ENCODE results near the gene CC2D2B.
"Not testable (repeated sequence)": the region's sequence is repeated elsewhere in the genome, so short reads cannot be mapped to it uniquely, and the experiment has no call there.

The CC2D2B gene

GRCh38 chr10:96044736-96045135 lies 137.0 kb downstream of the CC2D2B start:
- no peak for DNase-seq (ENCODE audit: low read depth, low spot score)
- Histone ChIP-seq H3K4me3 (ENCODE audit: insufficient read length, low read depth) (peak overlapping the region; percentile 65), H3K4me1 (ENCODE audit: insufficient read depth, insufficient read length) (no peaks in the 10 kb centered on the region), H3K9me3 (ENCODE audit: insufficient read depth, low read length) (no peaks in the 10 kb centered on the region; the same call in 1 of the 2 replicates), H3K9ac (ENCODE audit: insufficient read length, low read depth) (peak overlapping the region; percentile 97), H3K27me3 (ENCODE audit: insufficient read depth, insufficient read length) (peaks cover 6% of the 10 kb centered on the region), H3K36me3 (ENCODE audit: insufficient read depth, insufficient read length, low read length) (peaks cover 27% of the 10 kb centered on the region)
- no peak for TF ChIP-seq YY1 (IDR thresholded peaks at IDR 0.05; ENCODE audit: insufficient read depth, insufficient read length)

DNA sequence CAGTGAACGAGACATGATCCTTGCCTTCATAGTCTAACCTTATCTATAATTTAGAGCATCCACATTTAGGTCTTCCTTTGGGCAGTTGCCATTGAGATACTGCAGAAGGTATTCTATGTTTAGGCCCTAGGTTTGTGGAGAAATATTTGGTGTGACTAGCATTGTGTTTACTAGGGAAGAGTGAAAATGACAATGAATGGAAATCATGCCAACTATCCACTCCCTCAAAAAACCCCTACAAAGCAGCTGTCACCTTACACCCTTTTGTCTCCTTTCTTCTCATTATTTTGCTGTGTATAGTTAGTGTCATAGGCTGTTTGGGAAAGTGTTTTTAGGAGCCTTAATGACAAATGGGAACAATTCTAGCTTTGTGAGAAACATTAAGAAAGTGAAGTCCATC lies 138.8 kb downstream of the CC2D2B start:
- Histone ChIP-seq H3K9ac (ENCODE audit: insufficient read length, low read depth) (no peak overlapping the region), H3K4me1 (ENCODE audit: insufficient read depth, insufficient read length) (no peaks in the 10 kb centered on the region), H3K4me3 (ENCODE audit: insufficient read length, low read depth) (no peak overlapping the region), H3K9me3 (ENCODE audit: insufficient read depth, low read length) (no peaks in the 10 kb centered on the region; the same call in 1 of the 2 replicates), H3K36me3 (ENCODE audit: insufficient read depth, insufficient read length, low read length) (peaks cover 40% of the 10 kb centered on the region), H3K27me3 (ENCODE audit: insufficient read depth, insufficient read length) (peaks cover 6% of the 10 kb centered on the region)
- no peak for DNase-seq (ENCODE audit: low read depth, low spot score)
- no peak for TF ChIP-seq YY1 (IDR thresholded peaks at IDR 0.05; ENCODE audit: insufficient read depth, insufficient read length)

DNA sequence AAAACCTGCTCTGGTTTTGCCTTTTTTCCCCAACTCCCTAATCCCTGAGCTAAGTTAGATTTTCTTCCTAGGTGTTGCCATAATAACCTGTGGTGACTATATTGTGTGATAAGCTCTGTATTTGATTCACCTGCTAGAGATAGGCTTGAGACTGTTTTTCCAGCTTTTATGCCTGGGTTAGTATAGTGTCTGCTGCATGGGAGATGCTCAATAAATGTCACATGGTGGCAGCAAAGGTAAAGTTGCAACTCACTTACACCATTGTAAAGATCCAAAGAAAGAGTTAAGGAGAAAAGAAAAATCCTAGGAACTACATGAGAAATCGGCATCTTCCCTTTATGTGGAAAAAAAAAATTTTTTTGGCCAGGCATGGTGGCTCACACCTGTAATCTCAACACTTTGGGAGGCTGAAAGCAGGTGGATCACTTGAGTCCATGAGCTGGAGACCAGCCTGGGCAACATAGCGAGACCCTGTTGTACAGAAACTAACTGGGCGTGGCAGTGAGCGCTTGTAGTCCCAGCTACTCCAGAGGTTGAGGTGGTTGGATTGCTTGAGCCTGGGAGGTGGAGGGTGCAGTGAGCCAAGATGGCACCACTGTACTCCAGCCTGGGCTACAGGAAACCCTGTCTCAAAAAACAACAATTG lies 139.4 kb downstream of the CC2D2B start:
- peaks cover 6% of the 10 kb centered on the region for H3K27me3 ChIP-seq (ENCODE audit: insufficient read depth, insufficient read length)

GRCh38 chr10:96047925-96048324 lies 140.2 kb downstream of the CC2D2B start:
- not testable (repeated sequence) for H3K27me3 ChIP-seq (ENCODE audit: insufficient read depth, insufficient read length); DNase-seq (ENCODE audit: low read depth, low spot score); H3K4me1 ChIP-seq (ENCODE audit: insufficient read depth, insufficient read length)

More for the DNA sequence above, 139.4 kb downstream of the CC2D2B start:
- Histone ChIP-seq H3K9ac (ENCODE audit: insufficient read length, low read depth) (no peak overlapping the region), H3K9me3 (ENCODE audit: insufficient read depth, low read length) (no peaks in the 10 kb centered on the region; the same call in 1 of the 2 replicates), H3K4me3 (ENCODE audit: insufficient read length, low read depth) (no peak overlapping the region), H3K36me3 (ENCODE audit: insufficient read depth, insufficient read length, low read length) (peaks cover 46% of the 10 kb centered on the region), H3K4me1 (ENCODE audit: insufficient read depth, insufficient read length) (no peaks in the 10 kb centered on the region)
- DNase-seq (ENCODE audit: low read depth, low spot score): no peak
- TF ChIP-seq YY1 (IDR thresholded peaks at IDR 0.05; ENCODE audit: insufficient read depth, insufficient read length) (no peak), ZNF274 (IDR thresholded peaks at IDR 0.05; ENCODE audit: low read depth, low read length) (no peak), SUZ12 (IDR thresholded peaks at IDR 0.05; ENCODE audit: extremely low read depth, insufficient read depth, insufficient read length) (no peak)

GRCh38 chr10:96049340-96049739 lies 141.6 kb downstream of the CC2D2B start:
- Histone ChIP-seq H3K9me3 (ENCODE audit: insufficient read depth, low read length) (no peaks in the 10 kb centered on the region), H3K36me3 (ENCODE audit: insufficient read depth, insufficient read length, low read length) (peaks cover 51% of the 10 kb centered on the region), H3K4me3 (ENCODE audit: insufficient read length, low read depth) (no peak overlapping the region), H3K4me1 (ENCODE audit: insufficient read depth, insufficient read length) (no peaks in the 10 kb centered on the region), H3K9ac (ENCODE audit: insufficient read length, low read depth) (no peak overlapping the region), H3K27me3 (ENCODE audit: insufficient read depth, insufficient read length) (no peaks in the 10 kb centered on the region)
- no peak for TF ChIP-seq YY1 (IDR thresholded peaks at IDR 0.05; ENCODE audit: insufficient read depth, insufficient read length)
- TF ChIP-seq ZNF274 (IDR thresholded peaks at IDR 0.05; ENCODE audit: low read depth, low read length): no peak
- TF ChIP-seq SUZ12 (IDR thresholded peaks at IDR 0.05; ENCODE audit: extremely low read depth, insufficient read depth, insufficient read length): no peak
- DNase-seq (ENCODE audit: low read depth, low spot score): no peak

More at GRCh38 chr10:96047925-96048324, 140.2 kb downstream of the CC2D2B start:
- not testable (repeated sequence) for H3K9ac ChIP-seq (ENCODE audit: insufficient read length, low read depth); H3K4me3 ChIP-seq (ENCODE audit: insufficient read length, low read depth); H3K9me3 ChIP-seq (ENCODE audit: insufficient read depth, low read length)
- peaks cover 51% of the 10 kb centered on the region for H3K36me3 ChIP-seq (ENCODE audit: insufficient read depth, insufficient read length, low read length)

DNA sequence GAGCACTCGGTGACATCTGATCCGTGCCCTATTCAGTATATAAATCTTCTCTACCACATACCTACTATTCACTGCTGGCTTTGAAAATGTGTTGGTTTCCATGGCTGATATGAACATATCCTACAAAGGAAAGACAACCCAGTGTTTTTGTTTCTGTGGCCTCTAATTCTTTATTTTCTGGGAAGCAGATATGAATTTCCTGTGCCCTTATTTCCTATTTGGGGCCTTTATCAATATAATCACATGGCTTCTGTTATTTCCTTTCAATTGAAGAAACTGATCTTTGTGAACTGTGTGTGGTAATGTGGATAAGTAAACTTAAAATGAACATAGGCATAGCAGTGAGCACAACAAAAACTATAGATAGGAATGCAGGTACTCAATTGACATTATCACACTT lies 146.2 kb downstream of the CC2D2B start:
- no peak for TF ChIP-seq SUZ12 (IDR thresholded peaks at IDR 0.05; ENCODE audit: extremely low read depth, insufficient read depth, insufficient read length)
- no peak for TF ChIP-seq YY1 (IDR thresholded peaks at IDR 0.05; ENCODE audit: insufficient read depth, insufficient read length)
- TF ChIP-seq ZNF274 (IDR thresholded peaks at IDR 0.05; ENCODE audit: low read depth, low read length): no peak
- Histone ChIP-seq H3K9ac (ENCODE audit: insufficient read length, low read depth) (no peak overlapping the region), H3K4me3 (ENCODE audit: insufficient read length, low read depth) (no peak overlapping the region), H3K27me3 (ENCODE audit: insufficient read depth, insufficient read length) (no peaks in the 10 kb centered on the region), H3K36me3 (ENCODE audit: insufficient read depth, insufficient read length, low read length) (peaks cover 52% of the 10 kb centered on the region), H3K4me1 (ENCODE audit: insufficient read depth, insufficient read length) (no peaks in the 10 kb centered on the region), H3K9me3 (ENCODE audit: insufficient read depth, low read length) (no peaks in the 10 kb centered on the region)
- DNase-seq (ENCODE audit: low read depth, low spot score): no peak

DNA sequence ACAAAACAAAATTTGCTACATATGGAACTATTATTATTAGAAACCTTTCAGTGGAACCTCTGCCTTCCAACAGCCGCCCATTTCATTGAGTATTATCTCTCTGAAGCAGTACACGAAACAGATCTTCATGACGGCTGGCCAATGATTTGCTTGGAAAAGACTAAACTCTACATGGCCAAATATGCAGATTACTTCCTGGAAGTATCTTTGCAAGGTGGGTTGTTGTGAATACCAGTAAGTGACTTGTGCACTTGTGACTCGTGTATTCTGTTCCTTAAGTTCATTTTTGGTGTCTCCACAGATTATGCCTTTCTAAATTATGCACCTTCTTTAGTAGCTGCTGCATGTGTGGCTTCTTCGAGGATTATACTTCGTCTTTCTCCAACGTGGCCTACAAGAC lies 149.0 kb downstream of the CC2D2B start:
- no peak overlapping the region for H3K4me3 ChIP-seq (ENCODE audit: insufficient read length, low read depth)
- no peak overlapping the region for H3K9ac ChIP-seq (ENCODE audit: insufficient read length, low read depth)
- no peaks in the 10 kb centered on the region for H3K4me1 ChIP-seq (ENCODE audit: insufficient read depth, insufficient read length)
- H3K27me3 ChIP-seq (ENCODE audit: insufficient read depth, insufficient read length): no peaks in the 10 kb centered on the region
- no peaks in the 10 kb centered on the region for H3K9me3 ChIP-seq (ENCODE audit: insufficient read depth, low read length)
- DNase-seq (ENCODE audit: low read depth, low spot score): no peak
- TF ChIP-seq SUZ12 (IDR thresholded peaks at IDR 0.05; ENCODE audit: extremely low read depth, insufficient read depth, insufficient read length) (no peak), YY1 (IDR thresholded peaks at IDR 0.05; ENCODE audit: insufficient read depth, insufficient read length) (no peak), ZNF274 (IDR thresholded peaks at IDR 0.05; ENCODE audit: low read depth, low read length) (no peak)
- peaks cover 43% of the 10 kb centered on the region for H3K36me3 ChIP-seq (ENCODE audit: insufficient read depth, insufficient read length, low read length)

DNA sequence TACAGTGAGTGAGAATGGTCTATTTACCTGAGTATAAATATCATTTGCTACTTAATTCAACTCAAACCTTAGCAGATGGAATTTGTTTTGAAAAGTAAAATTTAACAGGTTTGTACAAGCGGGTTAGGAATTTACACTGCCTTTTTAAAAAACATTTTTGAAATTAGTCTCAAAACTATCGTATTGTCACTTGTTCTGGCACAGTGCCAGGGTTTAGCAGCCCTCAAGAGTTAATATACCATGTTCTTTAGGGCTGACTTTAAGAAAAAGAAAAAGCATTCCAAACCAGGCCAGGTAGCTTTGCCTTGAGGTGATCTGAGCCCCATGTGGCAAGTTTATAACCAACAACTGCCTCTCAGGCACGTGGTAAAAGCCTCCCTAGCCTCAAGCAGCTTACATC lies 153.5 kb downstream of the CC2D2B start:
- H3K4me1 ChIP-seq (ENCODE audit: insufficient read depth, insufficient read length): no peaks in the 10 kb centered on the region
- H3K9ac ChIP-seq (ENCODE audit: insufficient read length, low read depth): no peak overlapping the region
- no peaks in the 10 kb centered on the region for H3K9me3 ChIP-seq (ENCODE audit: insufficient read depth, low read length)
- H3K36me3 ChIP-seq (ENCODE audit: insufficient read depth, insufficient read length, low read length): peaks cover 38% of the 10 kb centered on the region
- H3K4me3 ChIP-seq (ENCODE audit: insufficient read length, low read depth): no peak overlapping the region
- DNase-seq (ENCODE audit: low read depth, low spot score): no peak
- TF ChIP-seq ZNF274 (IDR thresholded peaks at IDR 0.05; ENCODE audit: low read depth, low read length) (no peak), SUZ12 (IDR thresholded peaks at IDR 0.05; ENCODE audit: extremely low read depth, insufficient read depth, insufficient read length) (no peak), YY1 (IDR thresholded peaks at IDR 0.05; ENCODE audit: insufficient read depth, insufficient read length) (no peak)
- H3K27me3 ChIP-seq (ENCODE audit: insufficient read depth, insufficient read length): no peaks in the 10 kb centered on the region

Measured in NT2/D1 (cell line).